KOPT-K1 (cell line): Measurements from ENCODE around the gene FAM83B.
"Not testable (repeated sequence)": the region's sequence is repeated elsewhere in the genome, so short reads cannot be mapped to it uniquely, and the experiment has no call there.

Source experiments
- H3K27ac ChIP-seq: fragments of 200-600 bp; sonication (generic); 2 replicates; pipeline ENCODE4 v1.5.1; 2016; ENCODE audit warnings: antibody characterized with exemption, mild to moderate bottlenecking, low read depth, low read length; ENCODE audit not compliant: poor library complexity, severe bottlenecking
- H3K36me3 ChIP-seq: fragments of 200-600 bp; sonication (generic); 2 replicates; pipeline ENCODE4 v1.5.1; 2017; ENCODE audit warnings: antibody characterized with exemption, mild to moderate bottlenecking, low read length, moderate library complexity; ENCODE audit not compliant: insufficient read depth
- H3K9me3 ChIP-seq: fragments of 200-600 bp; sonication (generic); 2 replicates; pipeline ENCODE4 v1.5.1; 2017; ENCODE audit warnings: antibody characterized with exemption, low read length, mild to moderate bottlenecking; ENCODE audit not compliant: insufficient read depth, poor library complexity, severe bottlenecking

FAM83B gene

GRCh38 chr6:54876871-54877270 lies 30.3 kb downstream of the FAM83B start:
- Histone ChIP-seq H3K27ac (no peak overlapping the region), H3K9me3 (no peaks in the 10 kb centered on the region), H3K36me3 (no peaks in the 10 kb centered on the region)

DNA sequence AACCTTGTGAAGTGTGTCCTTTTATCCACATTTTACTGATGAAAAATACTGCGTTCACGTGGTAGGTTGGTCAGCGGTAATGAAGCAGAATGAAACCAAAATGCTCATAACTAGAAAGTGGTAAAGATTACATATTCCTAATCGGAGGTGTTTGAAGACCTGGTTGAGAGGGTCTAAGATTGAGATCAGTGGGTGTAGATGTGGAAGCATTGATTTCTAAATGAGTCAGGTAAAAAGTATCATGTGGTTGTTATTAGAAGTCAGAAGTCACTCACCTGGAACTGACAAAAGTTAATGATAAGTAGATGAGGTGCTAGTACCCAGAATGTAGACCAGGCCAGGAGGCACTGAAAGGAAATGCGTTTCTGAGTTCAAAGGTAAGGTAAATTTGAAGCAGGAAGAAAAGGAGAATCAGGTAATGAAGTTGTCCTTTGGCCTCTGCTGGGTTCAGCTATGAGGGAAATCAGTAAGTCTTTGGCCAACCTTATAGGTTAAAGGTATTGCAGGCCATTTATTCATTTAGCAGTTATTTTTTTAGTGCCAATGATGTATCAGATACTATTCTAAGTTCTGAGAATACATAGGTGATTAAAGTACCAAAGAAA lies 31.2 kb downstream of the FAM83B start:
- no peak overlapping the region for H3K27ac ChIP-seq

GRCh38 chr6:54878718-54879117 lies 32.1 kb downstream of the FAM83B start:
- no peak overlapping the region for H3K27ac ChIP-seq
- H3K36me3 ChIP-seq: no peaks in the 10 kb centered on the region
- no peaks in the 10 kb centered on the region for H3K9me3 ChIP-seq

More for the DNA sequence above, 31.2 kb downstream of the FAM83B start:
- no peaks in the 10 kb centered on the region for H3K9me3 ChIP-seq
- H3K36me3 ChIP-seq: no peaks in the 10 kb centered on the region

DNA sequence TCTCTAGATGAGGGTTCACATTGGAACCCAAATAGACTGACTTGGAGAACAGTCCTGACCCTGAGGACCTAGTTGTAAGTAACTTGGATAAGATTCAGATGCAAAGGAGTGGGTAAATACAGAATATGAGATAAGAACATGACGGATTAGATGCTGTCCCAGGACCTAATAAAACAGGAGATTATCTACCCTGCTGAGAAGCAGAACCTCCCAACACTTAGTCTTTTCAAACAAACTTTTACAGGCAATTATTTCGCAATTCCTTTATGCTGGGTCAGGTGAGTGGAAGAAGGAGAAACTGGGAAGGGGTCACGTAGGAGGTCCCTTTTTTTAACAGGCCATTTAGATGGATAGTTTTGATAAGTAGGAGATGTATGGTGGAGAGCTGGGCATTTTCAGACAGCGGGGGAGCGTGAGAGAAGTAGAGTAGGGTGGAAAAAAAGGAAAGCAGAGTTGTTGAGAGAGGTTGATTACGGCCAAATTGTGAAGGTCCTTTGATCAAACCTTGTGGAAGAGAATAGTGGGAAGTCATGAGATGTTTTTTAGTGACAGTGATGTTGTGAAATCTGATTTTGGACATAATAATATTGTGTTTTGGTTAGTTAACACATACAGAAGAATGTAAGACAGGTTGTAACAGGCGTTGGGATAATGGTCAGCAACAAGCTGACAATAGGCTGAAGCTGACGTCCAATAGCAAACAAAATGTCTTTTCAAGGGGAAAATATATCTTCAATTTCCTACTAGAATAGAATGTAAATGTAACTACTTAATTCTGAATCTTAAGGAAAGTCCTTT lies 32.8 kb downstream of the FAM83B start:
- H3K36me3 ChIP-seq: no peaks in the 10 kb centered on the region
- no peak overlapping the region for H3K27ac ChIP-seq
- no peaks in the 10 kb centered on the region for H3K9me3 ChIP-seq

GRCh38 chr6:54881067-54881730 lies 34.6 kb downstream of the FAM83B start:
- Histone ChIP-seq H3K27ac (no peak overlapping the region), H3K36me3 (no peaks in the 10 kb centered on the region)

GRCh38 chr6:54881891-54882290 lies 35.3 kb downstream of the FAM83B start:
- H3K9me3 ChIP-seq, H3K27ac ChIP-seq, H3K36me3 ChIP-seq: not testable (repeated sequence)

More at GRCh38 chr6:54881067-54881730, 34.6 kb downstream of the FAM83B start:
- H3K9me3 ChIP-seq: no peaks in the 10 kb centered on the region

DNA sequence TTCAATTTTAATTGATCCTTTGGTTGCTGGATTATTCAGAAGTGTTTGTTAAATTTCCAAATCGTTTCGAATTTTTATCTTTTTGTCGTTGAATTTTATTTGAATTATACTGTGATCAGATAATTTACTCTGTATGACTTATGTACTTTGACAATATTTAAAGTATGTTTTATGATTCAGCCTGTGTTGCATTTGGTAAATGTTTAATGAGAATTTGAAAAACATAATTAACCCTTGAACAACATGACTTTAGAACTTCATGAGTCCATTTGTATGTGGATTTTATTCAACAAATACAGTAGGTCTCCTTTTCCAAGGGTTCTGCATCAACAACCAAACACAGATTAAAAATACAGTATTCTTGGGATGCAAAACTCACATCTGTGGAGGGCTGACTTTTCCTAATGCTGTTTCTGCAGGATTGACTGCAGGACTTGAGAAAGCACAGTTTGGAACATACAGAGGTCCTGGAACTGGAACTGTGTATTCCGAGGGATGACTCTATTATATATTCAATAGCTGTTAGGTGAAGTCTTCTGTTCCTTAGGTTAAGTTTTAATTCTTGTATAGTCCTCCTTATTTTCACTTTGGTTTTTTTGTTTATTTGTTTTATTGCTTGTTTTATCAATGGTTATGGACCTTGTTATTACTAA lies 40.5 kb downstream of the FAM83B start:
- Histone ChIP-seq H3K9me3 (no peaks in the 10 kb centered on the region), H3K36me3 (no peaks in the 10 kb centered on the region), H3K27ac (no peak overlapping the region)

GRCh38 chr6:54891536-54891935 lies 45.0 kb downstream of the FAM83B start:
- Histone ChIP-seq H3K9me3 (no peaks in the 10 kb centered on the region), H3K27ac (no peak overlapping the region), H3K36me3 (no peaks in the 10 kb centered on the region)

DNA sequence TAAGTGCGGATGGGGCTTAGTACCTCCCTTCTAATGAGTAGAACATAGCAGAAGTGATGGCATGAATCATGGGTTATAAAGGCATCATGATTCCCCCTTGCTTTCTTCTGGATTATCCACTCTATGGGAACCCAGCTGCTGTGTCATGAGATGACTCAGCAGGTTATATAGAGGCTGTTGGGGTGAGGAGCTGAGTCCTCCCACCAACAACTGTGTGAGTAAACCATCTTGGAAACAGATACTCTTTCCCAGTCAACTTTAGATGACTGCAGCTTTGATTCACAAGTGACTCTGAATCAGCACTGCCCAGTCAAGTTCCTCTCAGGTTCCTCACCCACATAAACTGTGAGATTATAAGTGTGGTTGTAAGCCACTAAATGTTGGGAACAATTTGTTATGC lies 46.3 kb downstream of the FAM83B start:
- no peaks in the 10 kb centered on the region for H3K36me3 ChIP-seq

DNA sequence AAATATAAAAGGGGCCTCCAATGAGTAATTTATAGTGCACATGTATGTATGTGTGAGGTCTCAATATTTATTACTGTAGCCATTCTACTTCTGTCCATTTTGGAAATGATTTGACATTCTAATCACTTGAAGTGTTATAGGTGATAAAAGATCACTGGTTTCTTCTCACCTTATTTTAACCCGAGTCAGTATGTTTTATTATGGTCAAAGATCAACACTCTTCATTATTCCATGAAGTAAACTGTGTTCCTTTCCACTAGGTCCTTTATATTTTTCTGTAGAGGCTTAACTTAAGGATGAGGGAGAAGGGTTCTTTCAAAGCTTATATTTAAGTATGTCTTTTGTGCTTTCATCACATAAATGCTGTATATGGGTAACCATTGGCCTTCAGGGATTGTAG lies 47.2 kb downstream of the FAM83B start:
- H3K9me3 ChIP-seq: no peaks in the 10 kb centered on the region
- H3K36me3 ChIP-seq: no peaks in the 10 kb centered on the region
- no peak overlapping the region for H3K27ac ChIP-seq

More for the DNA sequence above, 46.3 kb downstream of the FAM83B start:
- Histone ChIP-seq H3K27ac (no peak overlapping the region), H3K9me3 (no peaks in the 10 kb centered on the region)

- Histone ChIP-seq H3K36me3 (no peaks in the 10 kb centered on the region), H3K27ac (no peak overlapping the region), H3K9me3 (no peaks in the 10 kb centered on the region)
These were observed 49.7 kb downstream of the FAM83B start for GRCh38 chr6:54896302-54896701.

- H3K9me3 ChIP-seq: no peaks in the 10 kb centered on the region
- no peaks in the 10 kb centered on the region for H3K36me3 ChIP-seq
- H3K27ac ChIP-seq: no peak overlapping the region
These were observed 51.1 kb downstream of the FAM83B start for GRCh38 chr6:54897462-54898189.

DNA sequence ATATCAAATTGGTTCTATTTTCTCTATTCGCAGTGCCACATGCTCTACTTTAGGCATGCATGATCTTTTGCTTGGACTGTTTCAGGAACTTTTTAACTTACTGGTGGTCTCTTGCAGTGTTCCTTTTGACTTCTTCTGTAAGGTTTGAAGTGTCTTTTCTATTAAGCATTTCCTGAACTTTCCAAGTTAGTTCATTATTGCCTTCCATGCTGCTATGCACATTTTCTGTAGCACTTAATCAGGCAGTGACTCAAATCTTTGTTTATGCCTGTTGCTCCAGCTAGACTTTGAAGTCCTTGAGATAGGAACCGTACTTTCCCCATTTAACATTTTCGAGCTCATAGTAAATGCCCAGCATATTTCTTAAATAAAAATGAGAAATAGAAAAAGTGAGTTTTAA lies 52.2 kb downstream of the FAM83B start:
- Histone ChIP-seq H3K9me3 (no peaks in the 10 kb centered on the region), H3K36me3 (no peaks in the 10 kb centered on the region), H3K27ac (no peak overlapping the region)

- no peak overlapping the region for H3K27ac ChIP-seq
- no peaks in the 10 kb centered on the region for H3K9me3 ChIP-seq
- no peaks in the 10 kb centered on the region for H3K36me3 ChIP-seq
These were observed 52.9 kb downstream of the FAM83B start for GRCh38 chr6:54899442-54899841.
